ENCODE data around the gene C18orf54.

C18orf54 gene

GRCh38 chr18:54387631-54388030 is 29.9 kb downstream of the C18orf54 start:
- DNase-seq (ENCODE audit: low spot score): no peak

- peak; percentile 78 for DNase-seq (ENCODE audit: low spot score)
These were observed 30.8 kb downstream of the C18orf54 start for GRCh38 chr18:54388203-54389142.

- no peak for DNase-seq (ENCODE audit: low spot score)
These were observed 31.4 kb downstream of the C18orf54 start for GRCh38 chr18:54389143-54389505.

- DNase-seq (ENCODE audit: low spot score): no peak
These were observed 33.1 kb downstream of the C18orf54 start for GRCh38 chr18:54390838-54391237.

GRCh38 chr18:54392543-54393023 is 34.9 kb downstream of the C18orf54 start:
- peak; percentile 43 for DNase-seq (ENCODE audit: low spot score)

GRCh38 chr18:54393648-54394294 is 36.1 kb downstream of the C18orf54 start:
- DNase-seq (ENCODE audit: low spot score): no peak

GRCh38 chr18:54396760-54397159 is 39.1 kb downstream of the C18orf54 start:
- no peak for DNase-seq (ENCODE audit: low spot score)

GRCh38 chr18:54405290-54405689 is 47.6 kb downstream of the C18orf54 start:
- no peak for DNase-seq (ENCODE audit: low spot score)

- no peak for DNase-seq (ENCODE audit: low spot score)
These were observed 54.1 kb downstream of the C18orf54 start for GRCh38 chr18:54411781-54412180.

- no peak for DNase-seq (ENCODE audit: low spot score)
These were observed 57.4 kb downstream of the C18orf54 start for GRCh38 chr18:54415086-54415485.

GRCh38 chr18:54416436-54416835 is 58.7 kb downstream of the C18orf54 start:
- peak; percentile 20 for DNase-seq (ENCODE audit: low spot score)

GRCh38 chr18:54423831-54424230 is 66.1 kb downstream of the C18orf54 start:
- no peak for DNase-seq (ENCODE audit: low spot score)

GRCh38 chr18:54426085-54426665 is 68.5 kb downstream of the C18orf54 start:
- no peak for DNase-seq (ENCODE audit: low spot score)

Measured in AG08396 (cell line).